ENCODE results near the gene P4HB. TPM values are rescaled to one million over a fixed set of nuclear protein-coding genes. Genes with fewer than 3 reads are reported as not detected.

Gene P4HB
- polyA plus RNA-seq, 12 donors: 346 to 655 (median 404) TPM; not detected in 1

DNA sequence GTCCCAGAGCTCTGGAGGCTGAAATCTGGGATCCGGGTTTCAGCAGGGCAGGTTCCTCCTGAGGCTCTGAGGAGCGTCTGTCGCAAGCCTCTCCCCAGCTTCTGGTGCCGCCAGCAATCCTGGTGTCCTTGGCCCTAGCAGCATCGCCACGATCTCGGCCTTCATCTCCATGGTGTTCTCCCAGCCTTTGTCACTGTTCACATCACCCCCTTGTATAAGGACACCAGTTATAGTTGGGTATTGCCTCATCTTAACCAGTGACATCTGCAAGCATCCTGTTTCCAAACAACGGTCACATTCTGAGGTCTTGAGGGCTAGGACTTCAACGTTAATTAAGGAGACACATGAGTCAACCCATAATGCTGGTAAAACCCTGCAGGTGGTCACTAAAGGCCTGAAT lies 22.7 kb downstream of the P4HB start:
- DNase-seq: no peak

DNA sequence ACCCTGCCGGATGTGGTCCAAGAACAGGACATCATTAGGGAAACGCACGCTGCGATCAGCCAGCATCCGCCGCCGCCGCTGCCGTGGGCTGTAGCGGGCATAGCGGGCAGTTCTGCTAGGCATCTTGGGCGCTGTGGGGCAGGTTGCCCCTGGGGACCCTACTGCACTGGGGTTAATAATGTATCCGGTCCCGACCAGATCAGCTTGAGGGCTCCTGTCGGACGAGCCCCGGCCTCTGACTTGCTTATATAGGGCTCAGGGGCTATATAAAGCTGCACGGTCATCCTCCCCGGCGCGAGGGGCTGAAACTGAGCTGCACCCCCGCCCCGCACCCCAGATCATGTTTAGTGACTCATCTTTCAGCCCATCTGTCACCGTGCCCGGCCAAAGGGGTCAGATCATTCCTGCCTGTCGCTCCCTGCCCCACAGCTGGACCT lies 25.5 kb downstream of the P4HB start, which contains the start of gene PPP1R27:
PPP1R27 (minus strand) TSS at position 220 of the 437 bp plus-strand sequence; CDS start at position 123, 97 bp downstream.
- DNase-seq: no peak

DNA sequence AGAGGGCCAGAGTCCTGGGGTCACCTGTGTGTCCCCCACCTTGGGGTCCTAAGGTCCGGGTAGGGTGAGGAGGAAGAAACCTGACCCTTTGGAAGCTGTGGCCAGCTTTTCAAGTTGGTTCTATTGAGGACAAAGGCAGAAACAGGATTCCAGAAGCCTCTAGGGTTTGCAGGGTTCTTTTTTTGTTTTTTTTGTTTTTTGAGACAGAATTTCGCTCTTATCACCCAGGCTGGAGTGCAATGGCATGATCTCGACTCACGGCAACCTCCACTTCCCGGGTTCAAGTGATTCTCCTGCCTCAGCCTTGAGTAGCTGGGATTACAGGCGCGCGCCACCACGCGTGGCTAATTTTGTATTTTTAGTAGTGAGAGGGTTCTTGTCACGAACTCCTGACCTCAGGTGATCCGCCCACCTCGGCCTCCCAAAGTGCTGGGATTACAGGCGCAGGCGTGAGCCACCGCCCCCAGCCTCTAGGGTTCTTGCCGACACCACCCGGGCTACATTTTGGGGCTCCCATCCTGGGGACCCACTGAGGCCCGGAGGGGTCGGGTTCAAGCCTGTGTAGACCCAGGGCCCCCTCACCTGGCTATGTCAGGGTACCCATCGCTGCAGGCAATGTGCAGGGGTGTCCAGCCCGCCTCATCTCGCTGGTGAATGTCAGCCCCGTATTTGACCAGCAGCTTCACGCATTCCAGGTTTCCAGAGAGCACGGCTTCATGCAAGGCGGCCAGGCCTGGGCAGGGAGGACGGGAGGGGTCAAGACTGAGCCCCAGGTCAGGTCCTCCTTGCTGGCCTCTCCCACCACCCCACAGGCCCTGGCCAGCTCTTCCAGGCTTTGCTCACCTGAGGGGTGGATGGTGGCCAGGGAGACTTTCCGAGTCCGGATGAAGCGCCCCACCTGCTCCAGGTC lies 26.2 kb downstream of the P4HB start:
- no peak for DNase-seq

- peak; percentile 94 for DNase-seq
These were observed 27.0 kb downstream of the P4HB start, which contains the start of gene MCRIP1 for GRCh38 chr17:81833160-81833920. Gene MCRIP1, minus strand, starts transcription at chr17:81833291. Its CDS starts 8,785 bp downstream, at chr17:81824506.

- DNase-seq: peak; percentile 25
These were observed 27.7 kb downstream of the P4HB start for GRCh38 chr17:81832608-81833159.

DNA sequence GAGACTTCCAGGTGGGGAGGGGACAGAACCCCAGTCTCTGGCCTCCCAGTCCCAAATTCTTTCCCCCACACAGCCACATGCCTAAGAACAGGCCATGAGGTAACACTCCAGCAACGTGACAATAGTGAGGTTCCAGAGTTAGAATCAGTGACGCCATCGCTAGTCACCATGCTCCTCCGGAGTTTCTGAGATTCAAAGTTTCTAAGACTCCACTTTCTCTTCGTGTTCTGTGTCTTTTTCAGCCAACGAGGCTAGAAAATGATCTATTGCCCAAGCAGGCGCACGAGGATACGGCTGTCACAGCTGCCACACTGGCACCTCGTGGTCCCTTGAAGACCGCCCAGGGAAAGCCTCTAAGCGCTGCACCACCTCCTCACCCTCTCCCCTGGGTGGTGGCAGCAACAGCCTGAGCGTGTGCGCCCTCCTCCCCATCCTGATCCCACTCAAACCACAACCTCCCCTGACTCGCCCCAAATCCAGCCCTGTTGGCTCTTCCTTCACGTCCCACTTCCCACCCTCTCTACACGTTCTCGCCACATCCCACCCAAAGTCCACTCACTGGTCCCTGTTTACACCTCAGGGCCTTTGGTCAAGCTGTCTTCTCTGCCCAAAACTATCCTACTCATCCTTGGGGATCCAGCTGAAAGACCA lies 28.3 kb downstream of the P4HB start:
- no peak for DNase-seq

DNA sequence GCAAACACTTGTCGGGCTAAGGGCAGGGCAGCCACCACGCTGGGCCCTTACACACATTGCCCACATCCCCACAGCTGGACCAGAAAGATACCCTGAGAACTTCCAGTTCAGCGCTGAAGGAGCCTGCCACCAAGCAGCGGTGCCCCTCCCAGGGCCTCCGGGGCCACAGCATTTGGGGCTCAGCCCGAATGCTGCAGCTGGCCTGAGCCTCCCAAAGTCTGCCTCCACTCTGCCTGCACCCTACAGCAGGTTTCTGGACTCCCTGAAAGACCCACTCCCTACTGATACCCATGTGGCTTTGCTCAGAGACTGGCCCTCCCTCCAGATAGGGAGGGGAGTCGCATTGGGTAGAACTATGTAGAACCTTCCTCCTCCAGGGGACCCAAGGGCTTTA lies 28.8 kb downstream of the P4HB start:
- no peak for DNase-seq

DNA sequence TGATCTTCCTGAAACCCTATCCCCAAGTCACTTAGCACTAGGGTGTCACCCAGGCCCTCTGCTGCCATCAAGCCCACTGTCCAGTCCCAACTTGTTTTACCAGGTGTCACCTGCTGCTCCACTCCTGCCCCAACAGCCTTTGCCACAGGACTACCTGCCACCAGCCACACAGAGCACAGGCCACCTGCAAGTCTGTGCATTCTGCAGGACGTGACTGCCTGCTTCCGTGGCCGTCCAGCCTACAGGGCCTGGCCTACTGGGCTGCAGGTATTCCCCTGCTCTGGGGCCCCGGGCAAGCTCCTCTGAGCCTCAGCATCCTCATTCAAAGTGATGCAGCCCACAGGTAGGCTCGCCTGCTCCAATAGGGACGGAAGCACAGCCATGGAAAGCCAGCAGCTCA lies 30.5 kb downstream of the P4HB start:
- no peak for DNase-seq

DNA sequence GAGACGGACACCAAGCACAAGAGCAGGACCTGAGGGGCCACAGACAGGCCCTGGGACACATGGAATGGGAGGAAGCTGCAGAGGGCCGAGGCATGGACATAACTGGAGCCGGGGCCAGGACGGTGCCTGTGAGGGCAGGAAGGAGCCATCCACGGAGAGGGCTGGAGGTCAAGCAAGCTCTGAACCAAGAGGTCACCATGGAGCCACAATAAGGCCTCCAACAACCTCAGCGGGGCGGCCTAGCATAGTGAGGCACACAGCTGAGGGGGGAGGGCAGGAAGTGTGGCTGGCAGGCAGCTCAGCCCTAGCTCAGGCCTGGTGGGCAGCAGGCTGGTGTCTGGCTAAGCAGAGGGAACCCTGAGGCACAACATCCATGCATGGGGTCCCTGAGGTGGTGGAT lies 31.7 kb downstream of the P4HB start:
- DNase-seq: no peak

GRCh38 chr17:81825841-81826466 lies 34.4 kb downstream of the P4HB start:
- no peak for DNase-seq

- DNase-seq: no peak
These were observed 35.7 kb downstream of the P4HB start for GRCh38 chr17:81824595-81824994.

GRCh38 chr17:81823820-81824550 lies 36.4 kb downstream of the P4HB start:
- DNase-seq: no peak

GRCh38 chr17:81822996-81823819 lies 37.1 kb downstream of the P4HB start:
- no peak for DNase-seq

DNA sequence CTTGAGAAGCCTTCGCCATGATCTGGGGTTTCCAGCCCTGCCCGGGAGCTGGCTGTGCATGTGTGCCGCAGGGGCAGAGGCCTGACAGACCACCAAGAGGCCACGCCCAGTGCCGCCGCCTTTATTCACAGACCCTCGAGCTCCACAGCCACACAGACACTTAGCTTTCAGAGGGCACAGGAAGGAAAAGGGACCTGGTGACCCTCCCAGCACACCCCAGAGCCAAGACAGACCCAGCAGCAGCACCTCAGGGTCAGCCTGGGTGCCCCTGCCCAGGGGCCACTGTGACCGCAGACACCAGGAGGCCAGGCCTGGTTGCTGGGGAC lies 38.1 kb downstream of the P4HB start:
- DNase-seq: no peak

- no peak for DNase-seq
These were observed 38.6 kb downstream of the P4HB start for GRCh38 chr17:81821603-81822311.

DNA sequence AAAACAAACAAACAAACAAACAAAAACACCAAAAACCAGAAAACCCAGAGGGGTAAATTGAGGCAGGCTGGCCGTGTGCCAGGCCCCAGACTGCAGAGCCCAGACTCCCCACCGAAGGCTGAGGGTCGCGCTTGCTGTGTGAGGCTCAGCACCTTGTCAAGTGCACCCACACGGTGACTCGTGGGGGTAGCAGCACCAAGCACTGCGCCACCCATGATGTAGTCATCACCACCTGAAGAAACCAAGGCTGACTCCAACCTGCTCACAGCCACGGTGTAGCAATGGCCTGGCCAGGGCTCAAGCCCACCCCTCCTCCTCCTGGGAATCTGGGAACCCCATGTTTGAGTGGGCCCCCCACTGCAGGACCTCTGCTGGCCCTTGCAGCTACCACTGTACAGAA lies 39.2 kb downstream of the P4HB start:
- DNase-seq: no peak

- DNase-seq: no peak
These were observed 40.6 kb downstream of the P4HB start for GRCh38 chr17:81819708-81820107.

- DNase-seq: no peak
These were observed 42.6 kb downstream of the P4HB start for GRCh38 chr17:81817758-81818147.

DNA sequence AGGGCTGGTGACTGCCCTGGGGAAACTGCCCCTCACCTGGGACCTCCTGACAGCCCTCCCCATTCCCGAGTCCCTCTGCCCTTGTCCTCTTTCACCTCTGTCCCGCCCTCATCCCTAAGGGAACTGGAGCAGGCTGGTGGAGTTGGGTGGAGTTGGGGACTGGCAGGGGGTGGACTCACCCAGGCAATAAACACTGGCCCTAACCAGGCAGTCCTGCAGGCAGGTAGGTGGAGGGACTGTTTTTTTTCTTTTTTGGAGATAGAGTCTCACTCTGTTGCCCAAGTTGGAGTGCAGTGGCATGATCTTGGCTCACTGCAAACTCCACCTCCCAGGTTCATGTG lies 44.7 kb downstream of the P4HB start:
- DNase-seq: no peak

Data from muscle of arm (tissue), 12 donors.